Fibroblast of lung (primary cell): ENCODE results near the gene RXRA.

ENCODE experiments used
- EZH2 ChIP-seq: IDR thresholded peaks from 2 replicates; pipeline ENCODE4 v1.5.1; 2012; ENCODE audit warnings: low read length, control low read depth, mild to moderate bottlenecking; ENCODE audit errors: missing control alignments
- TF ChIP-seq, protein P1 (sequence below), 2 donors: IDR thresholded peaks in 1 of 2; conservative IDR thresholded peaks in 1 of 2; 1 replicate in 1 of 2; 2 replicates in 1 of 2; pipeline ENCODE4 v1.5.1; 2011 to 2012; ENCODE audit warnings: low read length in 2 of 2, control low read depth in 1 of 2, inconsistent platforms in 1 of 2, low read depth in 1 of 2, mild to moderate bottlenecking in 1 of 2

DNA sequence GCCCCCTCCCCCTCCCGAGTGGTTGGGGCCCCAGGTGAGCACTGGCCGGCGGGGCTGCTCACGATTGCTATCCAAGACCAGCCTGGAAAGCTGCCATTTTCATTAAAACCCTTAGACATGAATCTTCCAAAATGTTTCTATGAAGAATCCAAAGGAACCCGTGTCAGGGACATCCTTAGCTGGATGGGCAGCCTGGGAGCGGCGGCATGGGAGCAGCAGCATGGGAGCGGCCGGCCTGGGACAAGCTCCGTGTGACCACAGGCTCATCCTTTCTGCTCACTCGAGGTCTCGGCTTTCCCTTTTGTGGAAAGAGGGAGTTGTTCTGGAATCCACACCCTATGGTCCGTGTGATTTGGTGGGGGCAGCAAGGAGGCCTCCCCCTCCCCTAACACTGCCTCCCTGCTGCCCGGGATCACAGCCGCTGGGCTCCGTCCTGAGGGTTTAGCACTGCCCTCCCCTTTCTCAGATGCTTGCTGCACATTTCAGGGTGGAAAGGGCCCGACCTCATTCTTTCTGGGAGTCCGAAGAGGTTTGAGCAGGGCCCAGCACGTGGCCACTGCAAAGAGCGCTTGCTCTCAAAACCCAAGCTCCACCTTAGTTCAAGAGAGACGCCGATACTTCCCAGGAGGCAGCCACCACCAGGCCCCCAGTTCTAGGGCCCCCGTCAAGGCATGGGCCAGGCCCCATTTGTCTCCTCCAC lies 127.7 kb downstream of the RXRA start:
- TF ChIP-seq, protein P1, sequence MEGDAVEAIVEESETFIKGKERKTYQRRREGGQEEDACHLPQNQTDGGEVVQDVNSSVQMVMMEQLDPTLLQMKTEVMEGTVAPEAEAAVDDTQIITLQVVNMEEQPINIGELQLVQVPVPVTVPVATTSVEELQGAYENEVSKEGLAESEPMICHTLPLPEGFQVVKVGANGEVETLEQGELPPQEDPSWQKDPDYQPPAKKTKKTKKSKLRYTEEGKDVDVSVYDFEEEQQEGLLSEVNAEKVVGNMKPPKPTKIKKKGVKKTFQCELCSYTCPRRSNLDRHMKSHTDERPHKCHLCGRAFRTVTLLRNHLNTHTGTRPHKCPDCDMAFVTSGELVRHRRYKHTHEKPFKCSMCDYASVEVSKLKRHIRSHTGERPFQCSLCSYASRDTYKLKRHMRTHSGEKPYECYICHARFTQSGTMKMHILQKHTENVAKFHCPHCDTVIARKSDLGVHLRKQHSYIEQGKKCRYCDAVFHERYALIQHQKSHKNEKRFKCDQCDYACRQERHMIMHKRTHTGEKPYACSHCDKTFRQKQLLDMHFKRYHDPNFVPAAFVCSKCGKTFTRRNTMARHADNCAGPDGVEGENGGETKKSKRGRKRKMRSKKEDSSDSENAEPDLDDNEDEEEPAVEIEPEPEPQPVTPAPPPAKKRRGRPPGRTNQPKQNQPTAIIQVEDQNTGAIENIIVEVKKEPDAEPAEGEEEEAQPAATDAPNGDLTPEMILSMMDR (conservative IDR thresholded peaks at IDR 0.05 in 1 of 2, IDR thresholded peaks at IDR 0.05 in 1 of 2; ENCODE audit: low read depth in 1 of 2, low read length in 2 of 2), result no peak
- no peak for TF ChIP-seq EZH2
